HCT116 (cell line): ENCODE data around the gene ARSB. TPM values are rescaled to one million over a fixed set of nuclear protein-coding genes. Genes with fewer than 3 reads are reported as not detected.

Experiments used
- ATAC-seq: fragments of 200-7000 bp; cut with Tn5 transposase; 2 replicates; pipeline ENCODE4 v1.9.1; 2020; ENCODE audit warnings: mild to moderate bottlenecking, moderate library complexity
- BruUV-seq: library from RNA; stranded (reverse); fragments of 400-500 nt; replicated peaks from 2 replicates; lab custom pipeline; 2021; lab: Mats Ljungman, UMichigan
- CTCF ChIA-PET: fragments of 300-600 bp; sonication (Branson Sonifier 250); formaldehyde crosslinking; loops from one replicate; lab custom pipeline; 2021; ENCODE audit warnings: antibody characterized with exemption; lab: Charles Lee
- POLR2A ChIA-PET: fragments of 300-600, 350-600 bp; sonication (Branson Sonifier 250); formaldehyde crosslinking; loops from one replicate; lab custom pipeline; 2021; ENCODE audit warnings: antibody characterized with exemption; lab: Charles Lee
- RAD21 ChIA-PET, 2 experiments: fragments of 300-600 bp; sonication (Branson Sonifier 250); formaldehyde crosslinking; loops; one replicate each; lab custom pipeline; 2023; ENCODE audit warnings: low total read pairs in 2 of 2; ENCODE audit not compliant: uncharacterized antibody in 2 of 2, unreplicated experiment in 2 of 2, low non-redundant PET in 1 of 2; lab: Charles Lee
- DNase-seq: peaks from one replicate; pipeline ENCODE4 v3.0.0-alpha.2; 2010; ENCODE audit warnings: low read depth, low spot score
- H2AFZ ChIP-seq: fragments of 200-600 bp; shearing (Covaris generic), sonication (generic); 2 replicates; pipeline ENCODE4 v1.6.1; 2017; ENCODE audit warnings: low read depth, mixed run types, mixed read lengths, antibody characterized with exemption, low read length; ENCODE audit not compliant: poor library complexity, severe bottlenecking
- H3K27ac ChIP-seq: 2 replicates; pipeline ENCODE4 v1.5.1; 2012; ENCODE audit warnings: low read depth, low read length
- H3K27me3 ChIP-seq: fragments of 200-600 bp; sonication (generic); 2 replicates; pipeline ENCODE4 v1.6.1; 2016; ENCODE audit warnings: mixed run types, low read length, mixed read lengths; ENCODE audit not compliant: insufficient read depth
- H3K36me3 ChIP-seq, 2 experiments: fragments of 200-500 bp in 1 of 2; fragments of 200-600 bp in 1 of 2; sonication (Bioruptor generic) in 1 of 2; sonication (generic) in 1 of 2; 2 replicates each; pipeline versions ENCODE4 v1.5.1 to v1.6.1; 2014 to 2016; ENCODE audit warnings: low read length in 2 of 2, inconsistent platforms in 1 of 2, mixed read lengths in 1 of 2, mixed run types in 1 of 2; ENCODE audit not compliant: insufficient read depth in 2 of 2, control insufficient read depth in 1 of 2
- H3K4me1 ChIP-seq, 2 experiments: fragments of 200-600 bp in 1 of 2; sonication (generic) in 1 of 2; 2 replicates each; pipeline versions ENCODE4 v1.5.1 to v1.6.1; 2012 to 2017; ENCODE audit warnings: low read length in 2 of 2, inconsistent platforms in 1 of 2, mild to moderate bottlenecking in 1 of 2, mixed read lengths in 1 of 2, mixed run types in 1 of 2, moderate library complexity in 1 of 2; ENCODE audit not compliant: insufficient read depth in 2 of 2, control insufficient read depth in 1 of 2
- H3K4me2 ChIP-seq: fragments of 200-600 bp; sonication (generic); 2 replicates; pipeline ENCODE4 v1.6.1; 2017; ENCODE audit warnings: mixed run types, low read length, mixed read lengths
- H3K4me3 ChIP-seq, 2 experiments: fragments of 200-600 bp in 1 of 2; sonication (generic) in 1 of 2; replicated peaks in 1 of 2; 2 replicates each; pipeline ENCODE4 v1.5.1; 2011 to 2016; ENCODE audit warnings: low read length in 2 of 2, control low read depth in 1 of 2, low read depth in 1 of 2, mild to moderate bottlenecking in 1 of 2, mixed read lengths in 1 of 2, mixed run types in 1 of 2
- H3K79me2 ChIP-seq: fragments of 200-600 bp; sonication (generic); 2 replicates; pipeline ENCODE4 v1.6.1; 2017; ENCODE audit warnings: mild to moderate bottlenecking, mixed run types, low read length, moderate library complexity, mixed read lengths; ENCODE audit not compliant: insufficient read depth
- H3K9ac ChIP-seq: fragments of 200-600 bp; sonication (generic); 2 replicates; pipeline ENCODE4 v1.6.1; 2016; ENCODE audit warnings: low read length, mixed read lengths
- H3K9me2 ChIP-seq: fragments of 200-600 bp; sonication (generic), shearing (Covaris generic); 2 replicates; pipeline ENCODE4 v1.6.1; 2017; ENCODE audit warnings: mixed run types, mild to moderate bottlenecking, moderate library complexity; ENCODE audit not compliant: insufficient read depth
- H3K9me3 ChIP-seq, 2 experiments: fragments of 200-500 bp in 1 of 2; fragments of 200-600 bp in 1 of 2; sonication (Bioruptor generic) in 1 of 2; sonication (generic) in 1 of 2; 2 replicates each; pipeline ENCODE4 v1.6.1; 2014 to 2017; ENCODE audit warnings: low read length in 2 of 2, mixed read lengths in 2 of 2, inconsistent platforms in 1 of 2, low read depth in 1 of 2, mild to moderate bottlenecking in 1 of 2, mixed run types in 1 of 2, moderate library complexity in 1 of 2; ENCODE audit not compliant: control insufficient read depth in 1 of 2, insufficient read depth in 1 of 2
- H4K20me1 ChIP-seq: fragments of 200-600 bp; sonication (generic), shearing (Covaris generic); 2 replicates; pipeline ENCODE4 v1.6.1; 2017; ENCODE audit warnings: mixed run types, mild to moderate bottlenecking, moderate library complexity; ENCODE audit not compliant: insufficient read depth
- CBX3 ChIP-seq: IDR thresholded peaks from 2 replicates; pipeline ENCODE4 v1.6.1; 2012; ENCODE audit warnings: low read depth
- EGR1 ChIP-seq: IDR thresholded peaks from 2 replicates; pipeline ENCODE4 v1.6.1; 2012; ENCODE audit warnings: low read depth
- EZH2 ChIP-seq: fragments of 200-600 bp; sonication (generic); IDR thresholded peaks from 2 replicates; pipeline ENCODE4 v1.6.1; 2017; ENCODE audit warnings: antibody characterized with exemption, mixed run types
- EZH2phosphoT487 ChIP-seq: fragments of 200-600 bp; IDR thresholded peaks from 2 replicates; pipeline ENCODE4 v1.6.1; 2018; ENCODE audit warnings: antibody characterized with exemption, borderline replicate concordance
- FOSL1 ChIP-seq: IDR thresholded peaks from 2 replicates; pipeline ENCODE4 v1.6.1; 2012; ENCODE audit warnings: low read depth
- JUND ChIP-seq: IDR thresholded peaks from 2 replicates; pipeline ENCODE4 v1.6.1; 2012
- POLR2A ChIP-seq: IDR thresholded peaks from 2 replicates; pipeline ENCODE4 v1.7.0; 2011; ENCODE audit warnings: borderline replicate concordance; ENCODE audit not compliant: insufficient read depth, insufficient read length; ENCODE audit errors: extremely low read depth
- RAD21 ChIP-seq: IDR thresholded peaks from 2 replicates; pipeline ENCODE4 v1.6.1; 2012; ENCODE audit warnings: low read depth, mild to moderate bottlenecking
- YY1 ChIP-seq: IDR thresholded peaks from 2 replicates; pipeline ENCODE4 v1.6.1; 2011; ENCODE audit warnings: low read length, low read depth, moderate library complexity, mild to moderate bottlenecking; ENCODE audit not compliant: insufficient replicate concordance; ENCODE audit errors: extremely low read depth
- ZFX ChIP-seq: fragments of 450-650 bp; IDR thresholded peaks from 2 replicates; pipeline ENCODE4 v1.6.1; 2017
- ZNF274 ChIP-seq: fragments of 200-500 bp; sonication (Bioruptor generic); IDR thresholded peaks from 2 replicates; pipeline ENCODE4 v1.6.1; 2014; ENCODE audit warnings: mild to moderate bottlenecking, low read depth, low read length, inconsistent platforms
- intact Hi-C: fragments of 100-400 bp; cut with micrococcal nuclease; formaldehyde crosslinking; loops from 2 replicates; pipeline ENCODE4 v1.10.0; 2022
- total RNA-seq: library from RNA; stranded (reverse); gene quantifications from one replicate; pipeline ENCODE4 v1.2.1, GENCODE V29; 2021; ENCODE audit not compliant: unreplicated experiment
- TF ChIP-seq, protein P1 (sequence below): IDR thresholded peaks from 2 replicates; pipeline ENCODE4 v1.6.1; 2012; ENCODE audit warnings: low read depth
- TF ChIP-seq, protein P2 (sequence below): IDR thresholded peaks from 2 replicates; pipeline ENCODE4 v1.6.1; 2012
- TF ChIP-seq, protein P3 (sequence below): IDR thresholded peaks from 2 replicates; pipeline ENCODE4 v1.6.1; 2012

Gene ARSB
- total RNA-seq, 1 experiment from 2014 or later: 4.8 TPM

DNA sequence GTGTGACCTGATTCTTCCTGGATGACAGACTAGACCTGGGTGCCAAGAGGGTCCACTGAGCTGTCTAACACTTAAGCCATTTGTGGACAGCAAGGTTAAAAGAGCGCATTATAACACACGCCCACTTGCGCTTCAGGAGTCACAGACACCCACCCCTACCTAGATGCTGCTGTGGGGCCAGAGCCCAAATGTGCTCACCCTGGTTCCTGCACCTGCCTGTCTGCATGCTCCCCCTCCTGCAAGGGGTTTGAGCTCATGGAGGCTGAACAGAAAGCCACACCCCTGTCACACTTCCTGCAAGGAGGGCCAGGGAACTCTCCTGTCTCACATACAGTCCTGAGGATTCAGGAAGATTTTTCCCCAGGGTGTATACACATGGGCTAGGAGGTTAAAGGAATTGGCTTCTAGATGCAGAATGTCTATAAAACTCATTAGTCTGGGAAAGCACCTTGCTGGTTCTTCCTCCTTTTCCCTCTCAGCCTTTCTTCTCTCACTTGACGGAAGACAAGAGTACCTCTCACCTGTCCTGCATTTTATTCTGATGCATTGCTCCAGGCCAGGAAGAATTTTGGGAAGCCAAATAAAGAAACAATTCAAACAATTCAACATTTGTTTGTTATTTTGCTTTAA lies 249.2 kb downstream of the ARSB start:
- H3K9me3 ChIP-seq: no peaks in the 10 kb centered on the region
- TF ChIP-seq RAD21: no peak
- TF ChIP-seq, protein P1, sequence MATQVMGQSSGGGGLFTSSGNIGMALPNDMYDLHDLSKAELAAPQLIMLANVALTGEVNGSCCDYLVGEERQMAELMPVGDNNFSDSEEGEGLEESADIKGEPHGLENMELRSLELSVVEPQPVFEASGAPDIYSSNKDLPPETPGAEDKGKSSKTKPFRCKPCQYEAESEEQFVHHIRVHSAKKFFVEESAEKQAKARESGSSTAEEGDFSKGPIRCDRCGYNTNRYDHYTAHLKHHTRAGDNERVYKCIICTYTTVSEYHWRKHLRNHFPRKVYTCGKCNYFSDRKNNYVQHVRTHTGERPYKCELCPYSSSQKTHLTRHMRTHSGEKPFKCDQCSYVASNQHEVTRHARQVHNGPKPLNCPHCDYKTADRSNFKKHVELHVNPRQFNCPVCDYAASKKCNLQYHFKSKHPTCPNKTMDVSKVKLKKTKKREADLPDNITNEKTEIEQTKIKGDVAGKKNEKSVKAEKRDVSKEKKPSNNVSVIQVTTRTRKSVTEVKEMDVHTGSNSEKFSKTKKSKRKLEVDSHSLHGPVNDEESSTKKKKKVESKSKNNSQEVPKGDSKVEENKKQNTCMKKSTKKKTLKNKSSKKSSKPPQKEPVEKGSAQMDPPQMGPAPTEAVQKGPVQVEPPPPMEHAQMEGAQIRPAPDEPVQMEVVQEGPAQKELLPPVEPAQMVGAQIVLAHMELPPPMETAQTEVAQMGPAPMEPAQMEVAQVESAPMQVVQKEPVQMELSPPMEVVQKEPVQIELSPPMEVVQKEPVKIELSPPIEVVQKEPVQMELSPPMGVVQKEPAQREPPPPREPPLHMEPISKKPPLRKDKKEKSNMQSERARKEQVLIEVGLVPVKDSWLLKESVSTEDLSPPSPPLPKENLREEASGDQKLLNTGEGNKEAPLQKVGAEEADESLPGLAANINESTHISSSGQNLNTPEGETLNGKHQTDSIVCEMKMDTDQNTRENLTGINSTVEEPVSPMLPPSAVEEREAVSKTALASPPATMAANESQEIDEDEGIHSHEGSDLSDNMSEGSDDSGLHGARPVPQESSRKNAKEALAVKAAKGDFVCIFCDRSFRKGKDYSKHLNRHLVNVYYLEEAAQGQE: no peak
- no peak for TF ChIP-seq EGR1
- no peak for TF ChIP-seq FOSL1
- TF ChIP-seq ZNF274: no peak
- TF ChIP-seq, protein P2, sequence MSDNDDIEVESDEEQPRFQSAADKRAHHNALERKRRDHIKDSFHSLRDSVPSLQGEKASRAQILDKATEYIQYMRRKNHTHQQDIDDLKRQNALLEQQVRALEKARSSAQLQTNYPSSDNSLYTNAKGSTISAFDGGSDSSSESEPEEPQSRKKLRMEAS: no peak
- no peak for TF ChIP-seq CBX3
- TF ChIP-seq EZH2: no peak
- TF ChIP-seq ZFX: no peak
- TF ChIP-seq JUND: no peak
- TF ChIP-seq, protein P3, sequence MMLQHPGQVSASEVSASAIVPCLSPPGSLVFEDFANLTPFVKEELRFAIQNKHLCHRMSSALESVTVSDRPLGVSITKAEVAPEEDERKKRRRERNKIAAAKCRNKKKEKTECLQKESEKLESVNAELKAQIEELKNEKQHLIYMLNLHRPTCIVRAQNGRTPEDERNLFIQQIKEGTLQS: no peak
- no peak for TF ChIP-seq YY1
- TF ChIP-seq POLR2A: no peak
- no peak for TF ChIP-seq EZH2phosphoT487
- intact Hi-C loops: no loop called here
- H3K36me3 ChIP-seq: no peaks in the 10 kb centered on the region
- DNase-seq (no peak), ATAC-seq (no peak)
- RAD21 ChIA-PET: no interaction called here
- no peaks in the 10 kb centered on the region for H3K9me2 ChIP-seq
- no TSS peak for BruUV-seq
- no peaks in the 10 kb centered on the region for H3K79me2 ChIP-seq
- H3K4me1 ChIP-seq: peaks cover 8 to 15% of the 10 kb centered on the region in 2 experiments; a peak in 3 of 4 replicates
- CTCF ChIA-PET: no interaction called here
- POLR2A ChIA-PET: no interaction called here
- H3K27me3 ChIP-seq: no peaks in the 10 kb centered on the region
- H3K4me3 ChIP-seq: no peak overlapping the region
- H4K20me1 ChIP-seq: no peaks in the 10 kb centered on the region
- H3K9ac ChIP-seq: no peak overlapping the region
- no peak overlapping the region for H3K27ac ChIP-seq
- H3K4me2 ChIP-seq: no peak overlapping the region
- no peak overlapping the region for H2AFZ ChIP-seq
